Measurements from ENCODE around the gene FYN.
"Not testable (repeated sequence)": the region's sequence is repeated elsewhere in the genome, so short reads cannot be mapped to it uniquely, and the experiment has no call there.

Gene FYN

DNA sequence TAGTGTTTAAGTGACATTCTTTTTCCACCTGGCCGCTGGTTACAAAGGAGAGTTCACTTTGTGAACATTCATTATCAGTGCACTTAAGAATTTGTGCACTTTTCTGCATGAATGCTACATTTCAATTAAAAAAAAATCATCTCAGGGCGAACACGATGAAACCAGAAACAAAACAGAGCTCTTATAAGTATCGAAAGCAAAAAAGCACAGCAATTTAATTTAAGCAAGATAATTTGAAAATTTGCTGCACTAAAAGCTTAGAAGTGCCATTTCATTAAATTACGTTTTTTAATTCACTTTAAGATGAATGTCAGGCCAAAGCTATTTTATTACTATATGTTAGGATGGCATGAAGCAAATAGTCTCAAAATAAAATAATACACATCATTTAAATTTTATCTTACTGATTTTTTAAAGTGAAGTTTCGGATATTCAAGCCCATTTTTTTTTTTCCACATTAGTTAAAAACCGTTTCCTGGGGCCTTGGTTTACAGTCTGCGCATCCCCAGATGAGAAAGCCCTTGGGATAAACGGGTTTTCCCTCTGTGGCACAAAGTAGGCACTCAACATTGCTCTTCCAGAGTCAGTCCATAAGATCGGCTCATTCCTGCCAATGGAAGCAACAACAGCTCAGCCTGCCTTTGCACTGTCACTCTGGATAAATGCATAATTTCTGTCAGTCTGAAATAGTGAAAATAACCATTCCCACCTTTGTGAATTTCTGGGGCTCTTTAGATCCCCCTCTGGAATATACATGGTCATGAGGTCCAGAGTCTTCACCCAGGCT lies 80.1 kb downstream of the FYN start:
- DNase-seq (ENCODE audit: low read depth in 3 of 3, low spot score in 1 of 3): no peak

DNA sequence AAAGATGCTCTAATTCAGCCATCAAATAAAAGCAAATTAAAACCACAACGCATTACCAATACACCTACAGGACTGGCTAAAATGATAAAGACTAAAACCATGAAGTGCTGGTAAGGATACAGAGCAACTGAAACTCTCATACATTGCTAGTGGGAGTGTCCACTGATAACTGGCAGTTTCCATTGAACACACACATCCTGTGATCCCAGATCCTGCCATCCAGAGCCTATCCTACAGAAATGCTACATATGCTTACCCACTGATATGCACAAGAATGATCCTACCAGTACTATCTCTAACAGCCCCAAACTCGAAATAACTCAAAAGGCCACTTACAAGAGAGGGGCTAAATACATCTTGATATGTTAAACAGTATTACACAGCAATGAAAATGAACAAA lies 81.0 kb downstream of the FYN start:
- no peak for DNase-seq (ENCODE audit: low read depth in 3 of 3, low spot score in 1 of 3)

DNA sequence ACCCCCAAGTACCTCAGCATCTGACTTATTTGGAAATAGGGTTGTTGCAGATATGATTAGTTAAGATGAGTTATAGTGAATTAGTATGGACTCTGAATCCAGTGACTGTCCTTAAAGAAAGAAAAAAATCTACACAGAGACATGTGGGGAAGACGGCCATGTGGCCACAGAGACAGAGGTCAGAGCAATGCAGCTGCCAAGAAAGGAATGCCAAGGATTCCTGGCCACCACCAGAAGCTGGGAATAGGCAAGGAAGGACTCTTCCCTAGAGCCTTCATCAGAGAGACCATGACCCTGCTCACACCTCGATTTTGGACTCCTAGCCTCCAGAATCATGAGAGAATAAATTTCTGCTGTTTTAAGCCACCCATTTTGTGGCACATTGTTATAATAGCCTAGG lies 81.8 kb downstream of the FYN start:
- no peak for DNase-seq (ENCODE audit: low read depth in 3 of 3, low spot score in 1 of 3)

DNA sequence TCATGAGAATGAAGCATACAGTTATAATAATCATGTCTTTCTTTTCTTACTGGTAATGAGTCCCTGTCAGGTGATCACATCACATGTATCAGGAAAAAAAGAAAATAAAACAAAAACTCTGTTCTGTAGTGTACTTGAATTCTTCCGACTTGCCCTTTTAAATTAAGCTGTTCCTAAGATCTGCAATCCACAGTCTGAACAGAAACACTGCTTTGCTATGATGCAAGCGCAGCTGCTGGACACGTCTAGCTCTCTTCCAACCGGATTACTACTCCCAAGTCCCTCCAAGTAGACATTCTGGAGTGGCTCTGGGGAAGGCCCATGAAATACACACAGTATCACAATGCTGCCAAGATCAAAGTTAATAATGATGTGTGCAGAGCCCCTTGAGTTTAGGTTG lies 83.7 kb downstream of the FYN start:
- DNase-seq (ENCODE audit: low read depth in 3 of 3, low spot score in 1 of 3): no peak

DNA sequence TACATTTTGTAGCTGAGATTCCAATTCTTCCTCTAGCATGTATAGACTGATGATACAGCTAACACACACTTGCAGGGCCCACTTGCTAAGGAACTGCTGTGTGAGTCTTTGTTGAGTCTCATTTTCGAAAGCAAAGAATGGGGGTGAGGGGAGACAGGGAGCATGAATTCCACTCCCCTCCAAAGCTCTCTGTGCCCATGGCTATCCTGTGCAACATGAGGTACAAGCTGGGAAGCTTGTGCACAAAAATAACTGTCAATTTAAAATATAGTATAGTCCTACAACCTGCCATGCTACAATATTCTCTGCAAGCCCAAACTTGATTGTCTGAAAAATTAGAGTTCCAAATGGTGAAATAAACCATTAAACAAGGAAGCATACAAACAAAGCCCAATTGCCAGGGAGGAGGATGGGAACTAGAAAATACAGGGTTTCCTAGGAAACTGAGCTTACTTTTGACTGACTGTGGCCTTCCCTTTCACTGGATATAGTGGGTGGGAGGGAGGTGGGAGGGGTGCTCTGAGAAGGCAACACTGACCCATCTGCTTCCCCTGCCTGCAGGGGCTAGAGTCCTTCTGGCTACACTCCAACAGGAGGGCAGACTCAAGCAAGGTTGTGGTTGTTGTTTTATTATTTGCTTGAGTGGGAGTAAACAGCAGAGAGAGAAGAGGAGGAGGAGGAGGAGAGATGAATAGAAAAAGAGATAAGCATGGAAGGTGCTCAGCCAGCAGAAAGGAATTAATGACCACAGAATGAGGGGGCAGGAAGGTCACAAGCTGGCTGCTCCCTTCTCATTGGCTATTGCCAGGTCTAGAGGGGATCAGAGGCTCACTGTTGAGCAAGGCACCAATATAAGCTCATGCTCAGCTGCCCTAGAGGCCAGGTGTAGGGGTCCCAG lies 84.6 kb downstream of the FYN start:
- no peak for DNase-seq (ENCODE audit: low read depth in 3 of 3, low spot score in 1 of 3)

DNA sequence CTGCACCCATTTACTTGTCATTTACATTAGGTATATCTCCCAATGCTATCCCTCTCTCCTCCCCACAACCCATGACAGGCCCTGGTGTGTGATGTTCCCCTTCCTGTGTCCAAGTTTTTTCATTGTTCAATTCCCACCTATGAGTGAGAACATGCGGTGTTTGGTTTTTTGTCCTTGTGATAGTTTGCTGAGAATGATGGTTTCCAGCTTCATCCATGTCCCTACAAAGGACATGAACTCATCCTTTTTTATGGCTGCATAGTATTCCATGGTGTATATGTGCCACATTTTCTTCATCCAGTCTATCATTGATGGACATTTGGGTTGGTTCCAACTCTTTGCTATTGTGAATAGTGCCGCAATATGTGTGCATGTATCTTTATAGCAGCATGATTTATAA lies 87.1 kb downstream of the FYN start:
- not testable (repeated sequence) for DNase-seq (ENCODE audit: low read depth in 3 of 3, low spot score in 1 of 3)

DNA sequence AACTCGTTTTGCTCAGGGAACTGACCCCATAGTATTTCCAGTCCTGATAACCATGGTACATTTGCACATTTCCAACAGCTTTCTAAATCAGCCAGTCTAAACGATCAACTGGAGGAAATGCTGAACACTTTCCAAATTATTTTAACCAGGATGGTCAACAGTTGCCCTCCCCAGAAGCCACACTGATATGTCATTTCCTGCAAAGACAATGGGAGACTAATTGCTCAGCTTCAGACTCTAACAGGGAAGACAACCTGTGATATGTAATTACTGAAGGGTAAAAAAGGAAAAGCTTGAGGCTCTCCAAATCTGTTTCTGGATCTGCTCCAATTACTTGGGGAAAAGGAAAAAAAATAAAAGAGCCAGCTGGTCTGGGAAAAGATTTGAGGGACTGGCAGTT lies 88.8 kb downstream of the FYN start:
- no peak for DNase-seq (ENCODE audit: low read depth in 3 of 3, low spot score in 1 of 3)

DNA sequence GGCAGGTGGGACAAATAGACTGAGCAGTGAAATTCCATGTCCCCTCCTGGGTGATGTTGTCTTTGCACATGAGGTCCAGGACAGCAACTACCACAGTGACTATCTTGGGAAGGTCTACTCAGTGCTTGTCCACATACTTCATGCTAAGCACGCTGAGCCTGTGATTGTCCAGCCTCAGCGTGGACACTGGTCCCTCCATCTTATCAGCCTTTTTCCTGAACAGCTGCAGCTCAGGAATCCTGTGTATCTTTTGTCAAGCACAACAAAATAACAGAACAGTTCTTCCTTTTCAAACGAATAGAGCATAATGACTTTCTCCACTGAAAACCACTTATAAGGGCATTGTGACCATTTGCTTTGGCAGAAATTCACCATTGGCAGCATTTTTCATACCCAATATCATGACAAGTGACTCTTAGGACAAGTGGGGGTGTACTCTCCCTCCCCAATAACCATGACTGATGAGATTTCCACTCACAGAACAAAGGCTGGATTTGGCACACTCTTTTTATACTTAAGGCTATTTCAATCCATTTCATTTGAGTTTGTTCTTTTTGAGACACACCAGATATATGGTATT lies 90.3 kb downstream of the FYN start:
- no peak for DNase-seq (ENCODE audit: low read depth in 3 of 3, low spot score in 1 of 3)

DNA sequence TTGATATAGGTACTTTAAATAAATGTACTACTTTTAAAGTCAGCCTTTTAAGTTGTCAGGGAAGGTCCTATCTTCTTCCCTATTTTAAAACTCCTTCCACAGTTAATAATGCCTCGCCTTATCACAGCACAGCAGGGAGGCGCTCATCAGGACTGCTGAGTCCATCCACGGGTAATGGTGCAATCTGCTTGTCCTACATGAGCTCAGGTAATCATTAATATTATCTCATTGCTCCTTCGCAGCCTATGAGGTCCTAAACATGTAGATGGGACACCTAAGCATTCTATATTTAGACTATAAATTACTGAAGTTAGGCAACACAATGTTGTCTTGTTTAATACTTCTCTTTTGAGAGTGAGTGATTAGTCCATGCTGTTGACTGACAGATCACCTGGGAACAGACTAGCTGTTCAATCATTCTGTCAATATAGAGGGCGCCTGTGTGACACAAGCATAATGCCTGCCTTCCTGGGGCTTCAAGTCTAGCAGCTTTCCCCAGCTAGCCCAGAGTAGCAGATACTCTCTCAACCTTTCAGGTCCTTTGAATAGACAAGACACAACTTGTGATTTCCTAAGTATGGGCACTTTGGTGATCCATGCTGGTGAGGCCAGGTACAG lies 91.0 kb downstream of the FYN start:
- DNase-seq (ENCODE audit: low read depth in 3 of 3, low spot score in 1 of 3): no peak

DNA sequence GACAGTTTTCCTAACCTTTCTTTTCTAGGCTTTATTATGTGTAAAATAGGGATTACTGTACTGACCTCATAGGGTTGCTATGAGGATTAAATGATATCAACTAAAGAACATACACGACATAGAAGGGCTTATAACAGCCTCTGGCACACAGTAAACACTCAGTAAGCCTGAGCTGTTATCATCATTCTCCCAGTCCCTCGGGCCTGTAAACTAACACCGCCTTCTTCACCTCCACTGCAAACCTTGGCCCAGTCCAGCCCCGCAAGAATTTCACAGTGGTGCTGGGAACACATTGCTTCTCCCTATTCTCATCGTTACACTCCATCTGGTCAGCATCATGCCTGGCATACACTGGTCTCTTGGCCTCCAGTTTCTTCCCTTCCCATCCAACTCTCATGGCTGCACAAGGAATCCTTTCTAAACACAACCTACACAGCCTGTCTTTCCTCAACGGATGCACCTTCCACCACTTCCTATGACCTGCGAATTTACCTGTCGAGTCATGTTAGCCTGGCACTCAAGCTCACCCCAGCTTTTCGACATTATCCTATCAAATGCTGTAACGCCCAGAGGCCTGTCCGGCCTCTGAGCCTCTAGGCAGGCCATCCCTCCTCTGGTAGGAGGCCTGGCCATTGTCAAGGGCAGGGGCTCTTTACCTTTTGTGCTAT lies 92.1 kb downstream of the FYN start:
- DNase-seq (ENCODE audit: low read depth in 3 of 3, low spot score in 1 of 3): no peak

DNA sequence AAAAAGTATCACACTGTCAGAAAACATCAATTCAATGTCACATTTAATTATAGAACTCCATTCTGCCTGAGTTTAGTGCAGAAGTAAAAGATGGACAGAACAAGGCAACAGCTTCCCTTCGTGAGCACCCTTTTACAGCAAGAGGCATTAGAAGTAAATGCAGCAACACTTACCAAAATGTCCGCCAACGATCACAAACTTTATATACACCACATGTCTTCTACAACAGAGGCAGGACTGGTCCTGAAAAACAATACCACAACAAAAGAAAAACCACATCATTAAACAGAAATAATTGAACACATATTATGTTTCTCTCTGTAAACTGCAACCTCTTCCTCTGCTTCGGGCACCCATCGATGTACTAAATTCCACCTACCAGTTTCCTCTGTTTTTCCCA lies 92.9 kb downstream of the FYN start:
- no peak for DNase-seq (ENCODE audit: low read depth in 3 of 3, low spot score in 1 of 3)

DNA sequence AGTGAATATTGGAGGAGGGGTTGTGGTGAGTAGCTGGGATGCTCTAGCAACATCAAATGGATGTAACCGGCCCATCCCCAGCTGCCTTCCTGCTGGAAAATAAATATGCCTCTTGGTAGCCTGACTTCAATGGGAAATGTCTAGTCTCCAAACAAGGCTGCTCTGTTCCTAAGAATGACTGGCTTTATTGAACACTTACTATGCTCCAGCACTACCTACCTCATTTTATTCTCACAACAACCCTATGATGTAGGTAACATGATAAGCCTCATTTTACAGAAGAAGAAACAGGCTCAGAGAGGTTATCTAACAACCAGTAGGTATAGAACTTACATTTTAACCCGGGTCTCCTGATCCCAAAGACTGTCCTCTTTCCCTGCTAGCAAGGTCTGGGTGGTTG lies 93.6 kb downstream of the FYN start:
- no peak for DNase-seq (ENCODE audit: low read depth in 3 of 3, low spot score in 1 of 3)

DNA sequence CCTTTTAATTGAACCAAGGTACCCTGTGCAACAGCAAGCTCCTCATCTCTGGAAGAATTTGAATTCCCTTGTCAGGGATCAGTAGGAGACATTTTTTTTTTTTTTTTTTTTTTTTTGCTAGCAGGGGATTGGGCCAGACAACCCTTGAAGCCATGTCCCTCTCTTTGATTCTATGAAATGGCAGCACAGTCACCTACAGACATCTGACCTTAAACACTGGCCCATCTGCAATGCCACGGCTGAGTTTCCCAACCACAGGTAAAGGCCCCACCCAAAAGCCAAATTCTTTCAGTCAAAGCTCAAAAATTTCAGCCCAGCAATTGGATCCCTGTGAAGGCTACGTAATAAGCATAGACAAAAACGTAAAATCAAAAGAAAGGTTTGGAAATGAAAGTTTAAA lies 94.2 kb downstream of the FYN start:
- no peak for DNase-seq (ENCODE audit: low read depth in 3 of 3, low spot score in 1 of 3)

DNA sequence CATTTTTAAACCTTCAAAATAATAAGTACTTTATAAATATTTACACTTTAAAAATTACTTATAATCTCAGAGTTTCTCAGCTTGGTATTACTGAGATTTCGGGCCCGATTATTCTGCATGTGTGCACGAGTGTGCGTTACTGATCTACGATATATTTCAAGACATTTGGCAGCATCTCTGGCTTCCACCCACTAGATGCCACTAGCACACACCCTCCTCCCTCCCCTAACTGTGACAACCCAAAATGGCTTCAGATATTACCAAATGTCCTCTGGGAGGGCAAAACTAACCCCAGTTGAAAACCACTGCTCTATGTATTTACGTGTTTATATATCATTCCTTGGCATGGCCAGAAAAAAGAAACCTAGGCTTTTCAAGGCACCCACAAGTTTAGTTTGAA lies 95.9 kb downstream of the FYN start:
- no peak for DNase-seq (ENCODE audit: low read depth in 3 of 3, low spot score in 1 of 3)

DNA sequence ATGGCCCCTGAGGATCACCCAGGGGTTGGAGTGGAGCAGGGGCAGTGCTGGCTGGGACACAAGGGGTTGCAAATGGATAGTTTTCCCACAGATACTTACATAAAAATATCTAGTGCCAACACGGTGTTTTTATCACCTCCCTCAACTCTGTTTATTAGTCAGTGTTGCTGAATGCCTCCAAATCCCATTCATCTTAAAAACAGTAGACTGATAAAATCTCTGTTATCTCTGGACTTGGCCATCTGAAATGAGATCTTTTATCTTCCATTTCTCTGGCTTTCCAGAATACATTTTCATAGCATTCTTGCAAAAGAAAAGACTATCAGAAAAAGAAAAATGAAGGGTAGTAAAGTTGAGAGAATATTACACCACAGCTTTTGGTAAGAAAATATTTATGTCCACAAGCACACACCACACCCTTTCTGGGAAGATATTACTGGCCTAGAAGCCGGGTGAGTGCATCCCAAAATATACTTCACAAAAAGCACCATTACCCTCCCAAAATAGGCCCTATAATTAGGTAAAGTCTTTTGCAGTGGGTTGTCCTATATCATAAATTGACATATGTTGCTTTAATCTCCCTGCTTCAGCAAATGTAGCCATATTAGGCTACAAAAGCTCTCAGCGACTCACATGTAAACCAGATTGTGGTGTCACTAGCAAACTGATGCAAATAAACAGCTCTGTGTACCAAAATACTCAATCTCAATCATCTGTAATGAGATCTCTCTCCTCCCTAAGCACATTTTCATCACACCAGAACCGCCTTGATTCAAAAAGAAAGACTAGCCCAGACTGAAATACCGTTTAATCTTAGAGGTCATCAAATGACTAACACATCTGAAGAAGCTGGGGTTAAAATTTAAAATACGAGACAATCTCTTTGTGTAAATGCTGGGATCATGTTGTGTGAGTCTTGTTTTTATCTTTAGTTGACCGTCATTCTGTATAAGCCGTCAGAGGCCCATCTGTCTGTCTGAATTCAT lies 96.7 kb downstream of the FYN start:
- DNase-seq (ENCODE audit: low read depth in 3 of 3, low spot score in 1 of 3): no peak

DNA sequence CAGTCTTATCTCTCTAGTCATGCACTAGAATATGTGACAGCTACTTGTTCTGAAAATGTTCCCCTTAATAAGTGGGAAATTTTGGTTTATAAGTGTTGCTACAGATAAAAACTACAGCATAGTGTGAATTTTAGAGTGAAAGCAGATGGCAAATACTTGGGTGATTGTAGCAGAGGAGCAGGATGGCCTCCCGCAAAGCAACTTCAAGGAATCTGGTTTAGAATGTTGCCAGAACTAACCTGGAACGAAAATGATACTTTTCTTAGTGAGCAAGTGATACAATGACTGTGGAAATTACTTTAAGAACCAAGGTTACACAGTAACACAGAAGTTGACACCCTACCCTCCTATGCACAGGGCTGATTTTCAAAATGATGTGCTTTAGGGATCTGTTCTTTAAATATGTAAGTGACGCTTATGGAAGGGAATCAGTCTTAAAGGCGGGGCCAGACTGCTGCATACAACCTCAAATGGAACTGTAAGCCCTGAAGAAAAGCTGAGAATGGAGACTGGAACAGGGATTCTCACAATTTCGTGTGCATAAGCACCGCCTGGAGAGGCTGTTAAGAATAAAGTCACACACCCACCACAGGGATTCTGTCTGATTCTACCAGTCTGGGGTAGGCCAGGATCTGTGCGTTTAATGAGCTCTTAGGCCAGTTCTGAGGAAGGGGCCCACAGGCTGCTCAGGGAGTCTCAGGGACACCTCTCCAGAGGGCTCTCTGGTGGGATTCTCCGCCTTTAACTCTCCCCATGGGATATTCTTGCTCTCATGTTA lies 97.9 kb downstream of the FYN start:
- DNase-seq (ENCODE audit: low read depth in 3 of 3, low spot score in 1 of 3): no peak

DNA sequence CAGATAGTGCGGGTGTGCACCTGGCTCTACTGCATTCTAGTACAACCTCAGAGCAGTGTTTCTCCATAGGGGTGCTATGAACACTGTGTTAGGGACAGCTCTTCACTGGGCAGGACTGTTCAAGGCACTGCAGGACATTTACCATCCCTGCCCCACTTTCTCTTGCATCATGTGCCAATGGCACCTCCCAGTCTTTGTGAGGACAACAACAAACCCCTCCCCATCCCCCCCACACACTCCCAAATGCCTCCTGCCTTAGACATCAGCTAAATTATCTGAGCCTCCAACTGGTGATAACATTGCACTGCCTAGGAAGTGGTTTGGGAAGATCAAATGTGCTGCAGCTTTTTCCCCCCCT lies 98.9 kb downstream of the FYN start:
- no peak for DNase-seq (ENCODE audit: low read depth in 3 of 3, low spot score in 1 of 3)

DNA sequence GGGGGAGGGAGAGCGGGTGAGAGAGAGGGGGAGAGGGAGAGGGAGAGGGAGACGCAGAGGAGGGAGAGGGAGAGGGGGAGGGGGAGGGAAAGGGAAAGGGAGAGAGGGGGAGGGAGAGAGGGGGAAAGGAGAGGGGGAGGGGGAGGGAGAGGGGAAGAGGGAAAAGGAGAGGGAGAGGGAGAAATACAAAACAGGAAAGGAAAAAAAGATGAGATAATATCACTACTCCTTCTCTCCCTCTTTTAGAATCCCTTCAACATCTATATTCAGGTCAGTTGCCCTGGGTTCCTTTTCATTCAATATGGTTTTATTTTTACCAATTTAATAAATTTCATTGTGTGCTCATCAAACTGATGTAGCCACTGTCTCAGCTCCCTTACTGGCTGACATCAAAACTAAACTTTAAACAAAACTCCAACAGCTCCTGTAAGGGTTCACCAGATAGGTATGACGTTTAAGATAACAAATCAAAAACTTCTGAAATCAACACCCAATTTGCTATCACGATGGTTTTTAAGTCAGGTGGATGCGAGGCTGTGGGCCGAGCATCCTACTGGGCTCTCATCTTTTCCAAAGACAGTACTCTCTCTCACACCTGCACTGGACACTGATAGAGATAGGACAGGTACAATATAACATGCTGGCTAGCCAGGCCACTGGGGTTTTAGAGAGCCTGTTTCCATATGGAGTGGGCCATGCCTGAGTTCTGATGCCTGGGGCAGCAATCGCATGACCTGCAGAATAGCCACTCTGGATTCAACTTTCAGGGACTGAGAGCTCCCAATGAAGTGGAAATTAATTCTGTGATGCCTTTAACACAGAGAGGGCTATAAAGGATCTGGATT lies 99.5 kb downstream of the FYN start:
- no peak for DNase-seq (ENCODE audit: low read depth in 3 of 3, low spot score in 1 of 3)

All from stimulated activated CD4-positive, alpha-beta T cell treated with anti-CD3 and anti-CD28 coated beads, TNF-alpha, amount 100 ng/mL, for 1 hour (primary cell).